ENCODE results near the gene CDC25C.
"Not testable (repeated sequence)": the region's sequence is repeated elsewhere in the genome, so short reads cannot be mapped to it uniquely, and the experiment has no call there.

The CDC25C gene

DNA sequence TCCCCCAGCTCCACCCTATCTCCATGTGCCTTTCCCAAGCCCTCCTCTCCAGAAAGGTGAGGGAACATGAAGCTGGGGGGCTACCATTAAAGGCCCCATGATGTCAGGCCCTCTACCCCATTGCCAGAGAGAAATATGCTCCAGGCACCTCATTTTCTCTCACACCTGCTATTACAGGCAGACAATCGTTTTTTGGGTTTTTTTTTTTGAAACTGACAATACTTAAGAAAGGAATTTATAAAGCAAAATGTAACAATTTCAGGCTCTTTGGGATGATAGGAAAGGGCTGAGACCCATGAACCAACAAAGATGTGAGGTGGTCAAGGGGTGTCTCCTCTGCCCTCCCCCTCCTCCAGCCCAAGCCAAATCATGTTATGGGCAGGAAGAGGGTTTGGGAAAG is 55.7 kb downstream of the CDC25C start:
- no peak for DNase-seq (ENCODE audit: low read depth)

DNA sequence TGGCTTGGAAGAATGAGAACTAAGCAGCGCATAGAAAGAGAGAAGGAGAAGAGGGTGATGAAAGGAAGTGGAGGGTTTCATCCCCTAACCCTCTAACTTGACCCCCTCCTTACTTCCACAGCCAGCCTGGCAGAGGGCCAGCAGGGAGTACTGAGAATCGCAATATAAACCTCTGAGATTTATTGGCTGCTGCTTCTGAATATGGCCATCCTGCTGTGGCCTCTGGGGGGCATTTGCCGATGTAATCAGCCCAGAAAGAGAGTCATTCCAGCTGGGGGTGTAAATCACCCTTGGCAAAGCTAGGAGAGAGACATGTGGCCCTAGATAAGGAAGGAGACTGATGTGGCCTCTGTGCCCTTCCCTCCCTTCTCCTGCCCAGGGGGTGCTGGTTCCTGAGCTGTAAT is 56.2 kb downstream of the CDC25C start:
- no peak for DNase-seq (ENCODE audit: low read depth)

DNA sequence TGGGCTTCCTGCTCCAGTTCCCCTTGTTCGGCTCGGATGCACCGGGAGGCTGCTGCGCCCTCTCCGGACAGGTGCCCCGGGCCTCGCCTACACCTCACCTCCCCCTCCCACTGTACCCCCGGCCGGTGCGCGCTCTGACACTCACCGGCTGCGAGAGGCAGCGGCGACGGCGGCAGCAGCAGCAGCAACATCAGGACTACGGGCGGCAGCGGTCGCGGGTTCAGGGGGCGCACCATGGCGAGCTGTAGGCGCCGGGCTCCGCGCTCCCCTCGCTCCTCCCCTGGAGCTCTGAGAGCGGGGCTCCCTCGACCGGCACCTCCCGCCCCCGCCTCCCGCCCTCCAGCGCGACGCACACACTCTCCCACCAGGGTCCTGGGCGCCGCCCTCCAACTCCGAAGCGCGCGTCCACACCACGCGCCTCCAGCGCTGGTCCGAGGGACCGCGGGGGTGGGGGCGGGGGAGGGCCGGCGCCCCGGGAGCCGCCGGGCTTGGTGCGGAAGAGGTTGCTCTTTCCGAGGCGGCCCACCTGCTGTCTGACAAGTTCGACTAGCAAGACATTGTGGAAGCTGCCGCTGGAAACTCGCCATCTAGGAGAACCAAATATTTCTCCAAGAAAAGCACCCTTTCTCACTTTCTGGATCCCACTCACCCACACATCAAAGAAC is 57.3 kb downstream of the CDC25C start, which contains the start of gene GFRA3:
GFRA3 (minus strand) TSS at position 433 of the 665 bp plus-strand sequence; CDS start at position 236, 197 bp downstream.
- no peak for DNase-seq (ENCODE audit: low read depth)

DNA sequence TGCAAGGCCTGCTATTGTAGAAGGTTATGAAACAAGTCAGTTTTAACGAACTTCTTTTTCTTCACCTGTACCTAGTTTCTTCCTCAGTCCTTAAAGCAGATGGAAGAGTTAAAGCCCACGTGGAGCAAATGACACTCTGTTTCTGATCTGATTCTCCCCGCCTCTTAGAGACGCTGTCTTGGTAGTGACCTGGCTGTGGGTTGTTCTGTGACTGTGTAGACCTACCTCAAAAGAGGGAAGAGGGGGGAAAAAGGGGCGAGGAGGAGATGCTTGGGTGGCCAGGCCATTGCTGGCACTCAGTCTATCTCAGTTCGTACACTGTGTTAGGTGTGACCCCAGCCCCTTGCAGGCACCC is 57.8 kb downstream of the CDC25C start:
- DNase-seq (ENCODE audit: low read depth), result no peak

DNA sequence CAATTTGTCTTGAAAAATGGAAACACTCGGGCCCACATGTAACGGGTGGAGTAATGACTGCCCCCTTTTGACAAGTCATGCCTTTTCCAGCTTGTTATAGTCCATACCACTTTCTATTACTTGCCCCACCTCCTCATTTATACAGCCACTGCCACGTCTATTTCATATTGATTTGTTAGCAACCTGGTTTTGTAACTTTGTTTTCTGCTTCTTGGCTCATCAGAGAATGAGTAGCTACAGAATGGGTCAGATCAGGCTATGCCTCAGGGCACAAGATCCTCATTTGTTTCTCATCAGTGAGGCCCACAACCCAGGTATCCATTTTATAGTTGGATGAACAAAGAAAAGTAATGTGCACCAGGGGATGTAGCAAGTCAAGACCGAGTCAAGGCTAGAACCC is 58.9 kb downstream of the CDC25C start:
- no peak for DNase-seq (ENCODE audit: low read depth)

DNA sequence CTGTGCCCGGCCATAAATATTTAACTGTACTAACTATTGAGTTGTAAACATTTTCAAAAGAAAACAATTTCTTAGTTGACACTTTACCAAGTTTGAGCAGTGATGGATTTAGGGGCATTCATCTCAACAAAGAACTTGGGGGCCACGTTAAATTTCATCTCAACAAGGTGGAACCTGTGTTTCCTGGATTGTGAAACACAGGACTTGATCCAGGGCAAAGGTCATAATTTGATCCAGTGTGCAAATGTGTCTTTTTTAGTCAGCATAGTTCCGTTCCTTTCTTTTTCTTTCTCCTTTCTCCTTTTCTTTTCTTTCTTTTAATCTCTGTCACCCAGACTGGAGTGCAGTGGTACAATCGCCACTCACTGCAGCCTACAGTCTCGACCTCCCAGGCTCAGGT is 60.3 kb downstream of the CDC25C start:
- no peak for DNase-seq (ENCODE audit: low read depth)

DNA sequence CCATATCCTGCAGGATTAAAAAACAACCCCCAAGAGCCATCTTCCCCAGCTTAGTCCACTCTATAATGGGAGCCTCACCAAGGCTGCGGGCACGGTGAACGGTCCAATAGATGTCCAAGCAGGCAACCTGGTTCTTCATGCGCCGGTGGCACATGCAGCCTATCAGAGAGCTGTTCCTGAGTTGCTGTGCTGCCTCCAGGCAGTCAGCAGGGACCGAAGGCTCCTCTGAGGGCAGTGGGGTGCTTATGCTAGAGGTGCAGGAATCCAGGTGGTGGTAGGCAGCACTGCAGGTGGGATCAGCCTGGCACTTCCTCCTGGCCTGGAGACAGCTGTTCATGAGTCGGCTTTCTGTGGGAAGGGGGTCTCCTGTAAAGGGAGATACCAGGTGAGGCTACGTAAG is 67.4 kb downstream of the CDC25C start:
- DNase-seq (ENCODE audit: low read depth), result no peak

DNA sequence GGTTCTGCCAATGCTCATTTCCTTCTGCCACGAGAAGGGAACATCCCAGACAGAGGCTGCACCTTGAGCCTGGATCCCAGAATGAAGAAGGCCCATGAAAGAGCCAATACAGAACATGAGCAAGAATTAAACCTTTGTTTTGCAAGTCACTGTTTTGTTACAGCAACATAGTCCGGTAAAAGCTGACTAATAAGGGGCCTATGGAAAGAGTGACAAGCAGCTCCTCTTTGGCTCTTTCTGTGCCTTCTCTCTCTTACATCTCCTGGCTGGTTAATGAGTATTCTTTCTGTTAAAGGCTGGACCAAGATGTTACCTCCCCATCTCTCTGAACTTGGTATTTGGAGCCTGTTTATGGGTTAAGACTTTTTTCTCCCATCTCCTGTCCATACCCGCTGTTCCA is 68.0 kb downstream of the CDC25C start:
- DNase-seq (ENCODE audit: low read depth), result no peak

DNA sequence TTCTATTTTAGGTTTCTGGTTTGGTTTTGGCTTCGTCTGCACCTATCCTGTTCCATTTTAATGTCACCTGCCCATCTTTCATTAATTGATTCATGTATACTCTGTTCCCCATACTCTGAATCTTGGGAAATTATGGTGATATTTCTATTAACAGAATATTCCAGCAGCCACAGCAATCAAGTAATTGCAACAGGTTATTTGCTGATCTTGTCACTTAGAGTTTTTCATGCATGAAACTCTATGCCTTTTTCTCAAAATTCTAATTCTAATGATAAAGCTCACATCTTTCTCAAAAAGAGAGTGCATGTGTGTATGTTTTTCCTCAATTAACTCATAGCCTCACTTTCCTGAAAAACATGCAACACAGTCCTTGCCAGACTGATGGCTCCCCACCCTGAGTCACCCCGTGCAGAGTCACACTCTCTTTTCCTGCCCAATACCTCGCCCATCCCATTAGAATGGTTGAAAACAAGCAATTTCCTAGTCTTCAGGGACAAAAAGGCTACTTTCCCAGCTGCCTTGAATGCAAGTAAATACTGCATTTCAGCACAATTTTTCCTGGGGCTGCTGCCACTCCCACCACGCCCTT is 72.8 kb downstream of the CDC25C start:
- DNase-seq (ENCODE audit: low read depth), result no peak

DNA sequence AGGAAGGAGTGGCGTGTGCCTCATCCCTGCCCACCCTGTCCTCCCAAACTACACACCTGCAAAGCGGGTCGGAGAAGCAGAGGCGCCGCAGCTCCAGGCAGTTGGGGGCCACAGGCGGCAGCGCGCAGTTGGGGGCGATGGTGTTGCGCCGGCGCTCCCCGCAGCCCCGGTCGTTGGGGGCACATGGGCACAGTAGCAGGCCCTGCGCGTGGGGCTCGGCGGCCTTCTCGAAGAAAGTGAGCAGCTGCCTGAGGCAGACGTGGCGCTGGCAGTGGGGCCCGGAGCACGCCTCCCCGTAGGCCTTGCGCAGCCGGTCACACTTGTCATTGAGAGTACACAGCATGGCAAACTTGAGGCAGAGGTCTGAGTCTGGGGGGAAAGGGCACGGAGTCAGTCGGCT is 74.0 kb downstream of the CDC25C start:
- no peak for DNase-seq (ENCODE audit: low read depth)

DNA sequence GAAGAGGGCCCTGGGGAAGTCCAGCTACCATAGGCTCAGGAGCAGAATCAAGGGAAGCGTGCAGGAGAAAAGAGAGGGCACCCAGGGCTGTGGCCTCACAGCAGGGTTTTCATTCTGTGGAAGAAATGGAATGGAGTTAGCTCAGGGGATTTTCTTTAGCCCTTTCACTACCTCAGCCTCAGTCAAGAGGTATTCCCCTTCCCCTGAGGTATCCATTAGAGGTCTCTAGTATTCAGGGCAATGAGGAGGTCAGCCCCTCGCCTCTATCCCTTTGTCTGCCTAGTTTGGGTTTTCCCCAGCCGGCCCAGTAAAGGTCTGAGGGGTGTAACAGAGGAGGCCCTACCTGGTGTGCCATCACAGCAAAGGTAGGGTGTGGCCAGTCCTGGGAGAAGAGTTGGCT is 78.7 kb downstream of the CDC25C start:
- no peak for DNase-seq (ENCODE audit: low read depth)

DNA sequence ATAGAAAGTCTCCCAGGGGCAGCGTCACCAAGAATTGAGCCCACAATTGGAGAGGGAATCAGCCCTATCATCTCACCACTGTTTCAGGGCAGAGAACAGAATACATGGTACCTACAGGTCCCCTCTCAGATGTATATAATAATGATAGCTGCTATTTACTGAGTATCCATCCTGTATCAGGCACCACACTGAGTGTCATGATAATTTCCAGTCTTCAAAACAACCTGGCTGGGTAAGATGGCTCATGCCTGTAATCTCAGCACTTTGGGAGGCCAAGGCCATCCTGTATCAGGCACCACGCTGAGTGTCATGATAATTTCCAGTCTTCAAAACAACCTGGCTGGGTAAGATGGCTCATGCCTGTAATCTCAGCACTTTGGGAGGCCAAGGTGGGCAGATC is 83.8 kb downstream of the CDC25C start:
- not testable (repeated sequence) for DNase-seq (ENCODE audit: low read depth)

DNA sequence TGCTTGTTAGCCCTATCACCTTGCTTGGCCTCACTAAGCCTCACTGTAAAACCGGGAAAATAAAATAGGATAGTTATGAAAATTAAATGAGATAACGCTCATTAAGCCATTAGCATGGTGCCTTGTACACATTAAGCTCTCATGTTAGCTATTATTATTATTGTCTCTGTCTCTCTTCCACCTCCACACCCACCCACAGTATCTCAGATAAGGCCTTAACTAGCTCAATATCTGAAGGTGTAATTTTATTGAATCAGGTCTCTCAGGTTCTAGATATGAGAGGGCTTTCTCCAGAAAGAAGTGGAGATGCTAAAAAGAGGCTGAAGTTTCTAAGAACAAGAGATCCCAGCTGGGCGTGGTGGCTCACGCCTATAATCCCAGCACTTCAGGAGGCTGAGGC is 84.8 kb downstream of the CDC25C start:
- DNase-seq (ENCODE audit: low read depth), result no peak

DNA sequence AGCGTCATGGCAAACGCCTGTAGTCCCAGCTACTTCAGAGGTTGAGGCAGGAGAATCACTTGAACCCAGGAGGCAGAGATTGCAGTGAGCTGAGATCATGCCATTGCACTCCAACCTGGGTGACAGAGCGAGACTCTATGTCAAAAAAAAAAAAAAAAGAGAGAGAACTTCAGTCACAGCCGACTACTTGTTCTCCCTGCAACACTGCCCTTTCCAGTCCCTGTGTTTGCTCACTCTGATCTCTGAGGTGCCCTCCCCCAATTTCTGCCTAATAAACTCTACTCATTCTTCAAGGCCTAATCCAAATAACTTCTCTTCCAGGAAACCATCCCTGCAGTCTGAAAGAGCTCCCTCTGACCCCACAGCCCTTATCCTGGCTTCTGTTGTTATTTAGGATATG is 85.3 kb downstream of the CDC25C start:
- no peak for DNase-seq (ENCODE audit: low read depth)

DNA sequence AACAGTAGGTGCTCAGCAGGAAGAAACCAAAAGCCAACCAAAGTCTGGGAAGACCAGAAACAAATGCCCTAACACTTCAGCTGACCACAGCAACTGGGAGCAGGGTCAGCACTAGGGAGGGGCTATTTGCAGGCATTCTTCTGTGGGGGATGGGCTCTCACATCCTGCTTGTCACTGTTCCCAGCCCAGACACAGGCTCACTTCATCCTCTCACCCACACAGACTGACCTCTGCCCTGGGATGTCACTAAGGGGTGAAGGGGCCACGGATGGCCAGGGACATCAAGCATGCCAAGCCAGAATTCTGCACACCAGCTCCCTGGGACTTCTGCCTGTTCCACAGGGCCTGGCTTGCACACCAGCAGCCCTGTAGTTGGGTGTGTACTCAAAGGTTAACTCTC is 85.9 kb downstream of the CDC25C start:
- no peak for DNase-seq (ENCODE audit: low read depth)

DNA sequence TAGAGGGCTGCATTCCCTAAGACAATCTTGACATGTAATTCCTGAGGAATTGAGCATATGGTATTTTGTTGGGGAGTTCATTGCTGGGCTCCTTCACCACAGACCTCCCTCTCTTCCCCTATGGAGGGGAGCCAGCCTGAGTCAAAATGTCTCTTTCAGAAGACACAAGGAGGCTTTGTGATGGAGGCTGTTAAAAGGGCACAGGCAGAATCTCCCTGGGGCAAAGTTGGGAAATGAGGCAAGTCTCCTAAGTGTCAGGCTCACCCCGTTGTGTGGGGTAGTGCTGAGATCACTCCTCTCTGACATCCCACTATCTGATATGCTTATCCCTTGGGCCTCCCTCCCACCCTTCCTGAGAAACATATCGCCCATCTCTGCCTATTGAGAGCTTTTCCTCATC is 87.8 kb downstream of the CDC25C start:
- DNase-seq (ENCODE audit: low read depth), result no peak

DNA sequence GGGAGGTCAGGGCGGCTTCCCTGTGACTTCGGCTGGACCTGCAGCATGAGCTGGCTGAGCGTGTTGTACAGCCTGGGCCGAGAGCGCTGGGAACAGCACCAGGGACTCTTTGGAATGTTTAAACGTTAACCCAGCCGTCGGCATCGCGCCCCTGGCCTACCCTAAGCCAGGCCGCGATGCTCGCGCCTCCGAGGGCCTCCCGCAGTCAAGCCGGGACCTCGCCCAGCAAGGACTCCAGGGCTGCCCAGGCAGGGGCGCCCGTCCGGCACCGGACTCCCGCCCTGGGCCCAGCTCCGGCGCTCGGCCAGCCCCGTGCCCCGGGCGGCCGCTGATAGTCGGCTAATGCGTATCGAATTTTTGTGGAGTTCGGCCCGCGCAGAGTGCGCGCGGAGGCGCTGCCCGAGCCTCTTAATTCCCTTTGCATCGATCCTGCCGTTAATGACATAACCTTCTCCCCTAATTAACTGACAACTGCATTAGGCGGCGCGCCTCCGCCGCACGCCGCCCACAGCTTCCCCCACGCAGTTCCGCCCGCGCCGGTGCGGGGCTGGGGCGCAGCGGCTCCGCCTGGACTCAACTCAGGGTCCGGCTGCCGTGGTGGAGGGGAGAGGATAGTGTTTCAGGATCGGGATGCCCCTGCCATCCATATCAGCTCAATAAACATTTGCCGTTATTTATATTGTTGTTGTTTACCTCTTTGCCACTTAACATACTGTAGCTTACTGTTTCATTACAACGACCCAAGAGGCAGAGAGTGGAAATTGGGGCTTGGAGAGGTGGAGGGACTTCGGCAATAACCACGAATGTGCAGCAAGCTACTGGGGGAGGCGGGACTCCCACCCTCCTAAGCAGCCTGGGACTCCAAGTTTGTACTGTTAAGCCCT is 89.7 kb downstream of the CDC25C start:
- no peak for DNase-seq (ENCODE audit: low read depth)

DNA sequence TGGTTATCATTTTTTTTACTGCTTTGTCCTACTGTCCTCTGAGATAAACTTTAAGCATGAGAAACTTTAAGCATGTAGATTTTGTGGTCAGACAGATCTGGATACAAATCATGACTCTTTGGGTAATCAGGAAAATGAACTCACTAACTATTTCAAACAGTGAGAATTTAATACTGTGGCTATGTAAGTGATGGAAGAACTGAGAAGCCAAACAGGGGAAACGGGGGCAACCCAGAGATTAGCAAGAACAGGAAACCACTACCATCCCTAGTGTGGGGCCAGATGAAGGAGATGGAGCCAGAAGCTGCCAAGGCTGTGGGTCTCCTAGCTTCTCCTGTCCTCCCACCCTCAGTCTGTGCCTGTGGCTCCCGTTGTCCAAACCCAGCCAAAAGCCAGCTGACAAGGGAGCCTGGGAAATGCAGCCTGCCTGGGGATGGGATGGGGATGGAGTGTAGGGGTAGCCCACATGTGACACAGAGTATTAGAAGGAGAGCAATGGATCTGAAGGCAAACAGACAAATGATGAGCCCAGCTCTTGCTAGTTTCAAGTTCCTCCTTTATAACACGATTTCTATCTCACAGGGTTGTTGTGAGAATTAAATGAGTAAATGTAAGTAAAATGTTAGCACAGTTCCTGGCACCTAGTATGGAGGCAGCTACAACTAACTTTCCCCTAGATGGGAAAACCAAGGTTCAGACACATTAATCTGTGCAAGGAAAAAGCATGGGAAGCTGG is 90.8 kb downstream of the CDC25C start:
- DNase-seq (ENCODE audit: low read depth), result no peak

DNA sequence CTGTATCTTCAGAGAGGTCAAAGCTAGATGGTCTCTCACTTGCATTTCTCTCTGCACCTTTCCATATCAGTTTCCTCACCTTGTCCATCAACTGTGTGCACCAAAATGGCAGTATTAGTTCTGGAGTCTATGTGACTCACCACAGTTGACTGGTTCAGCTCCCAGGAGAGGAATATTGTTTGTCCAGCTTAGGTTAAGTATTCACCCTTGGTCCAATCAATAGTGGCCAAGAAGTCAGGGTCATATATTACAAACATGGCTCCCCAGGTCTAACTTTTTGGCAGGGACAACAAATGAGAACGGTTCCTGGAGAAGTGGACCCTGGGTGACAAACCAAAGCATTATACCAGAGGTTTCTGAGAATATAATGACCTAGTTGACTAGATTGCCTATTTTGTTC is 93.6 kb downstream of the CDC25C start:
- no peak for DNase-seq (ENCODE audit: low read depth)

All from GM04503 (cell line).